H1 (cell line): ENCODE results near the gene UTS2R. TPM values are rescaled to one million over a fixed set of nuclear protein-coding genes. Genes with fewer than 3 reads are reported as not detected.

Experiments used
- CTCF ChIA-PET: fragments of 300-600 bp; sonication (Branson Sonifier 250); formaldehyde crosslinking; loops from one replicate; lab custom pipeline; 2021; ENCODE audit not compliant: partially characterized antibody; lab: Charles Lee
- POLR2A ChIA-PET: fragments of 300-600 bp; sonication (Branson Sonifier 250); formaldehyde crosslinking; loops from one replicate; lab custom pipeline; 2021; ENCODE audit warnings: inconsistent platforms; ENCODE audit not compliant: partially characterized antibody; lab: Charles Lee
- DNase-seq, 2 experiments: peaks; one replicate each; pipeline versions ENCODE4 v3.0.0 to v3.0.0-alpha.2; 2010 to 2022; ENCODE audit warnings: low spot score in 2 of 2, low read depth in 1 of 2, mixed read lengths in 1 of 2
- FAIRE-seq: peaks from 2 replicates; lab custom pipeline; 2011; peaks lifted over from hg19 to GRCh38; lab: Jason Lieb, UNC
- H2AFZ ChIP-seq: 2 replicates; pipeline ENCODE4 v1.8.1; 2012; ENCODE audit warnings: low read length, inconsistent platforms
- H2AK5ac ChIP-seq: 2 replicates; pipeline ENCODE4 v1.6.1; 2013; ENCODE audit warnings: low read depth, low read length
- H2BK120ac ChIP-seq: replicated peaks from 2 replicates; pipeline ENCODE3; 2013; ENCODE audit warnings: low read depth, low read length, inconsistent platforms
- H2BK12ac ChIP-seq: 2 replicates; pipeline ENCODE4 v1.6.1; 2013; ENCODE audit warnings: low read depth, low read length
- H2BK15ac ChIP-seq: 2 replicates; pipeline ENCODE4 v1.6.1; 2013; ENCODE audit warnings: low read length
- H2BK20ac ChIP-seq: 2 replicates; pipeline ENCODE4 v1.6.1; 2013; ENCODE audit warnings: low read length
- H2BK5ac ChIP-seq: 2 replicates; pipeline ENCODE4 v1.6.1; 2013; ENCODE audit warnings: low read depth, low read length
- H3K14ac ChIP-seq: 2 replicates; pipeline ENCODE4 v1.6.1; 2013; ENCODE audit warnings: inconsistent platforms; ENCODE audit not compliant: insufficient read length
- H3K18ac ChIP-seq: 2 replicates; pipeline ENCODE4 v1.6.1; 2013; ENCODE audit warnings: low read length; ENCODE audit errors: extremely low read depth
- H3K23ac ChIP-seq: 2 replicates; pipeline ENCODE4 v1.6.1; 2013; ENCODE audit warnings: inconsistent platforms; ENCODE audit not compliant: insufficient read length
- H3K23me2 ChIP-seq: 2 replicates; pipeline ENCODE4 v1.6.1; 2013; ENCODE audit warnings: low read depth, low read length
- H3K27ac ChIP-seq: 2 replicates; pipeline ENCODE4 v1.6.1; 2011; ENCODE audit warnings: low read depth, low read length, inconsistent platforms
- H3K27me3 ChIP-seq, 4 experiments: replicated peaks in 1 of 4; 1 replicate in 1 of 4; 2 replicates in 3 of 4; pipeline versions ENCODE4 v1.6.1 to v1.8.1; 2011 to 2013; ENCODE audit warnings: low read length in 3 of 4, mild to moderate bottlenecking in 3 of 4, inconsistent platforms in 2 of 4, mixed read lengths in 2 of 4, moderate library complexity in 1 of 4; ENCODE audit not compliant: control insufficient read depth in 3 of 4, insufficient read depth in 3 of 4; ENCODE audit errors: extremely low read depth in 1 of 4
- H3K36me3 ChIP-seq, 4 experiments: 2 replicates each; pipeline versions ENCODE4 v1.6.1 to v1.8.1; 2011 to 2013; ENCODE audit warnings: mild to moderate bottlenecking in 4 of 4, low read length in 3 of 4, moderate library complexity in 2 of 4, control low read depth in 1 of 4, inconsistent platforms in 1 of 4; ENCODE audit not compliant: insufficient read depth in 4 of 4, control insufficient read depth in 2 of 4
- H3K4ac ChIP-seq: replicated peaks from 2 replicates; pipeline ENCODE3; 2013; ENCODE audit warnings: low read length, low read depth, mixed read lengths, inconsistent platforms; ENCODE audit not compliant: insufficient read length
- H3K4me1 ChIP-seq, 4 experiments: replicated peaks in 1 of 4; 1 replicate in 1 of 4; 2 replicates in 3 of 4; pipeline versions ENCODE4 v1.6.1 to v1.8.1; 2011 to 2013; ENCODE audit warnings: low read length in 3 of 4, inconsistent platforms in 2 of 4, mixed read lengths in 1 of 4; ENCODE audit not compliant: insufficient read depth in 4 of 4, control insufficient read depth in 3 of 4
- H3K4me2 ChIP-seq, 2 experiments: 2 replicates each; pipeline versions ENCODE4 v1.6.1 to v1.8.1; 2011 to 2013; ENCODE audit warnings: low read depth in 2 of 2, low read length in 2 of 2, control low read depth in 1 of 2, inconsistent platforms in 1 of 2, mild to moderate bottlenecking in 1 of 2; ENCODE audit not compliant: insufficient read depth in 1 of 2
- H3K4me3 ChIP-seq, 4 experiments: fragments of 200-600, 300-600 bp in 1 of 4; sonication (generic), shearing (Covaris generic), sonication (Bioruptor Twin) in 1 of 4; 2 replicates each; pipeline versions ENCODE4 v1.5.1 to v1.8.1; 2011 to 2016; ENCODE audit warnings: low read length in 4 of 4, low read depth in 3 of 4, control low read depth in 2 of 4, inconsistent platforms in 2 of 4, mild to moderate bottlenecking in 2 of 4, mixed read lengths in 1 of 4, moderate library complexity in 1 of 4; ENCODE audit not compliant: insufficient read depth in 2 of 4; ENCODE audit errors: extremely low read depth in 1 of 4
- H3K56ac ChIP-seq: replicated peaks from 2 replicates; pipeline ENCODE3; 2013; ENCODE audit warnings: low read depth, mild to moderate bottlenecking, mixed read lengths, low read length, inconsistent platforms; ENCODE audit not compliant: insufficient read length
- H3K79me1 ChIP-seq: 2 replicates; pipeline ENCODE4 v1.6.1; 2013; ENCODE audit warnings: low read depth, low read length, control low read depth
- H3K79me2 ChIP-seq, 2 experiments: 2 replicates each; pipeline versions ENCODE4 v1.6.1 to v1.8.1; 2012 to 2013; ENCODE audit warnings: low read length in 2 of 2, mild to moderate bottlenecking in 2 of 2, inconsistent platforms in 1 of 2; ENCODE audit not compliant: insufficient read depth in 2 of 2, control insufficient read depth in 1 of 2
- H3K9ac ChIP-seq, 4 experiments: replicated peaks in 1 of 4; 1 replicate in 1 of 4; 2 replicates in 3 of 4; pipeline versions ENCODE4 v1.6.1 to v1.8.1; 2011 to 2013; ENCODE audit warnings: low read depth in 3 of 4, low read length in 3 of 4, control low read depth in 2 of 4, mild to moderate bottlenecking in 2 of 4, moderate library complexity in 2 of 4, inconsistent platforms in 1 of 4; ENCODE audit errors: extremely low read depth in 1 of 4
- H3K9me3 ChIP-seq, 2 experiments: 2 replicates each; pipeline versions ENCODE4 v1.6.1 to v1.8.1; 2012 to 2013; ENCODE audit warnings: mild to moderate bottlenecking in 2 of 2, moderate library complexity in 2 of 2, control low read depth in 1 of 2, inconsistent platforms in 1 of 2, low read depth in 1 of 2, low read length in 1 of 2, mixed read lengths in 1 of 2; ENCODE audit not compliant: insufficient read depth in 2 of 2
- H4K20me1 ChIP-seq, 2 experiments: replicated peaks in 1 of 2; 2 replicates each; pipeline versions ENCODE3 to v1.8.1; 2011 to 2013; ENCODE audit warnings: inconsistent platforms in 2 of 2, low read length in 2 of 2, mild to moderate bottlenecking in 1 of 2; ENCODE audit not compliant: insufficient read depth in 2 of 2, control insufficient read depth in 1 of 2
- H4K5ac ChIP-seq: 2 replicates; pipeline ENCODE4 v1.6.1; 2013; ENCODE audit warnings: low read length, low read depth, mixed read lengths, inconsistent platforms; ENCODE audit not compliant: insufficient read length
- H4K8ac ChIP-seq: 2 replicates; pipeline ENCODE4 v1.8.0; 2013; ENCODE audit warnings: mild to moderate bottlenecking, moderate library complexity, low read length, inconsistent platforms; ENCODE audit not compliant: insufficient read depth; ENCODE audit errors: extremely low read depth
- H4K91ac ChIP-seq: replicated peaks from 2 replicates; pipeline ENCODE3; 2013; ENCODE audit warnings: low read length, mixed read lengths, inconsistent platforms; ENCODE audit not compliant: insufficient read length
- CTCF ChIP-seq, 3 experiments: IDR thresholded peaks; 1 replicate in 2 of 3; 2 replicates in 1 of 3; pipeline versions ENCODE4 v1.5.1 to v1.6.1; 2011; ENCODE audit warnings: low read length in 3 of 3, mild to moderate bottlenecking in 3 of 3, inconsistent platforms in 2 of 3, low read depth in 1 of 3, moderate library complexity in 1 of 3; ENCODE audit not compliant: insufficient read depth in 1 of 3; ENCODE audit errors: control extremely low read depth in 1 of 3
- KDM5A ChIP-seq: fragments of 200-600 bp; IDR thresholded peaks from 2 replicates; pipeline ENCODE4 v1.7.1; 2012; ENCODE audit warnings: mild to moderate bottlenecking, low read length, inconsistent platforms, mixed read lengths
- MAFK ChIP-seq: IDR thresholded peaks from 2 replicates; pipeline ENCODE4 v1.6.1; 2012; ENCODE audit warnings: low read depth, mild to moderate bottlenecking, improper control_type of control experiment, low read length
- RFX5 ChIP-seq: IDR thresholded peaks from 2 replicates; pipeline ENCODE4 v1.6.1; 2011; ENCODE audit warnings: low read depth, low read length, improper control_type of control experiment, borderline replicate concordance
- SAP30 ChIP-seq: fragments of 300-600 bp; sonication (generic); IDR thresholded peaks from 2 replicates; pipeline ENCODE4 v1.7.1; 2012; ENCODE audit warnings: low read length, moderate library complexity, mild to moderate bottlenecking, inconsistent platforms; ENCODE audit not compliant: insufficient read depth, insufficient replicate concordance
- USF2 ChIP-seq: IDR thresholded peaks from 2 replicates; pipeline ENCODE4 v1.6.1; 2011; ENCODE audit warnings: low read length, improper control_type of control experiment
- ZNF274 ChIP-seq: IDR thresholded peaks from 2 replicates; pipeline ENCODE4 v1.7.0; 2012; ENCODE audit warnings: low read length, borderline replicate concordance; ENCODE audit errors: extremely low read depth
- WGBS, 2 experiments: shearing (Covaris generic) in 1 of 2; methylation state at CpG; one replicate each; pipeline versions ENCODE4 v1.1.6 to v1.1.7; 2013 to 2015; ENCODE audit warnings: low lambda C conversion rate in 2 of 2, mixed read lengths in 2 of 2, inconsistent platforms in 1 of 2, low coverage in 1 of 2, missing lambda C conversion rate in 1 of 2; ENCODE audit not compliant: insufficient replicate concordance in 2 of 2, insufficient coverage in 1 of 2, insufficient read length in 1 of 2; ENCODE audit errors: extremely low coverage in 1 of 2, missing lambda C conversion rate in 1 of 2; 5-methylcytosine and 5-hydroxymethylcytosine counted together
- polyA plus RNA-seq, 7 experiments: library from polyadenylated mRNA; depleted of rRNA in 3 of 7; stranded (reverse) in 5 of 7; unstranded in 2 of 7; fragments of >200 nt in 5 of 7; fragments of 200-250 nt in 2 of 7; gene quantifications; 1 replicate in 5 of 7; 2 replicates in 1 of 7; 4 replicates in 1 of 7; pipeline versions ENCODE4 v1.2.1 to v1.2.3, GENCODE V29; 2011 to 2013; ENCODE audit warnings: missing spikeins in 2 of 7, mixed read lengths in 2 of 7
- total RNA-seq: library from RNA; stranded (reverse); fragmentation: NEBNext Ultra II Directional; extraction: Animal tissue kit (Norgen Biotek cat#: 25700); gene quantifications from 2 replicates; pipeline ENCODE4 v1.2.1, GENCODE V29; 2021

UTS2R gene
- total and polyA plus RNA-seq, 2 of the 8 experiments (the other 6 are each of a cell fraction or from before 2014, with no cell fraction given) = 0.27 TPM; not detected in 1

- Histone ChIP-seq H2BK5ac (no peak overlapping the region), H3K23me2 (no peaks in the 10 kb centered on the region)
- TF ChIP-seq CTCF (IDR thresholded peaks at IDR 0.05; ENCODE audit: control extremely low read depth in 1 of 3, insufficient read depth in 1 of 3, low read depth in 1 of 3, low read length in 3 of 3) = no peak
- TF ChIP-seq USF2 = no peak
- TF ChIP-seq RFX5 = no peak
- no peak for TF ChIP-seq ZNF274
- no peak for TF ChIP-seq KDM5A
- no peak for TF ChIP-seq SAP30
- TF ChIP-seq MAFK = no peak
Observed at GRCh38 chr17:82406131-82406671, 34.6 kb downstream of the UTS2R start.

More at GRCh38 chr17:82406131-82406671, 34.6 kb downstream of the UTS2R start:
- no peak overlapping the region for H3K4ac ChIP-seq
- no peak overlapping the region for H2AFZ ChIP-seq
- H2BK120ac ChIP-seq = no peak overlapping the region
- no peaks in the 10 kb centered on the region for H3K79me2 ChIP-seq
- H2AK5ac ChIP-seq = no peak overlapping the region
- H3K4me1 ChIP-seq = no peaks in the 10 kb centered on the region
- H4K5ac ChIP-seq = no peak overlapping the region
- no peak overlapping the region for H4K91ac ChIP-seq
- no peaks in the 10 kb centered on the region for H3K79me1 ChIP-seq
- DNase-seq (no peak), FAIRE-seq (no peak)
- no peak overlapping the region for H3K23ac ChIP-seq
- peaks cover 0 to 1% of the 10 kb centered on the region in 2 experiments for H4K20me1 ChIP-seq
- no peak overlapping the region for H3K27ac ChIP-seq
- peaks cover 0 to 11% (median 2%) of the 10 kb centered on the region in 4 experiments; a peak in 3 of 8 replicates for H3K36me3 ChIP-seq
- H3K4me2 ChIP-seq = no peak overlapping the region
- no peak overlapping the region for H3K56ac ChIP-seq
- no peak overlapping the region for H3K14ac ChIP-seq
- ChIA-PET CTCF (interaction anchor here (0.5 to 0.8 kb wide), 2 partner anchors 9 to 134 kb away, joined by 3 to 4 read pairs; no protein-coding TSS in a partner anchor), POLR2A (no interaction called here)
- H3K27me3 ChIP-seq = no peaks in the 10 kb centered on the region
- 93% methylated on average over 14 of the region's 14 CpGs; no CpG with 5 or more reads in 1 of the 2 experiments for WGBS, 2 experiments
- no peak overlapping the region for H2BK15ac ChIP-seq
- H3K4me3 ChIP-seq = no peak overlapping the region
- no peak overlapping the region for H3K9ac ChIP-seq
- no peak overlapping the region for H4K8ac ChIP-seq
- no peak overlapping the region for H3K18ac ChIP-seq
- H2BK12ac ChIP-seq = no peak overlapping the region
- H3K9me3 ChIP-seq = no peaks in the 10 kb centered on the region
- no peak overlapping the region for H2BK20ac ChIP-seq
